Osteoblast (primary cell): ENCODE data around the gene ADCYAP1R1. TPM values are rescaled to one million over a fixed set of nuclear protein-coding genes. Genes with fewer than 3 reads are reported as not detected.
A peak's percentile ranks its signal among the peaks of the same experiment; 100 is the strongest.

Source experiments
- DNase-seq: peaks from one replicate; pipeline ENCODE4 v3.0.0; 2011; ENCODE audit warnings: low spot score, mixed read lengths; ENCODE audit not compliant: insufficient read length; ENCODE audit errors: missing footprints
- H2AFZ ChIP-seq: 2 replicates; pipeline ENCODE4 v1.6.0; 2011; ENCODE audit warnings: mild to moderate bottlenecking, low read length
- H3K27ac ChIP-seq: 2 replicates; pipeline ENCODE4 v1.5.1; 2011; ENCODE audit warnings: mild to moderate bottlenecking, low read depth, low read length, moderate library complexity
- H3K27me3 ChIP-seq: 2 replicates; pipeline ENCODE4 v1.6.0; 2012; ENCODE audit warnings: mild to moderate bottlenecking, control low read depth, inconsistent platforms, low read length, moderate library complexity; ENCODE audit not compliant: insufficient read depth
- H3K36me3 ChIP-seq: 2 replicates; pipeline ENCODE4 v1.5.1; 2011; ENCODE audit warnings: mild to moderate bottlenecking, low read length, control low read depth, moderate library complexity; ENCODE audit not compliant: insufficient read depth
- H3K4me1 ChIP-seq: 2 replicates; pipeline ENCODE4 v1.5.1; 2011; ENCODE audit warnings: mild to moderate bottlenecking, low read length, control low read depth, moderate library complexity; ENCODE audit not compliant: insufficient read depth
- H3K4me2 ChIP-seq: 2 replicates; pipeline ENCODE4 v1.6.0; 2011; ENCODE audit warnings: mild to moderate bottlenecking, low read length; ENCODE audit not compliant: insufficient read depth
- H3K4me3 ChIP-seq: fragments of 200-600 bp; sonication (generic); 3 replicates; pipeline ENCODE4 v1.5.1; 2012; ENCODE audit warnings: mild to moderate bottlenecking, low read length, inconsistent platforms; ENCODE audit not compliant: insufficient read depth
- H3K79me2 ChIP-seq: 2 replicates; pipeline ENCODE4 v1.6.0; 2012; ENCODE audit warnings: mild to moderate bottlenecking, low read length, control low read depth, inconsistent platforms; ENCODE audit not compliant: insufficient read depth
- H3K9me3 ChIP-seq: 2 replicates; pipeline ENCODE4 v1.5.1; 2011; ENCODE audit warnings: low read depth, low read length, control low read depth
- H4K20me1 ChIP-seq: 2 replicates; pipeline ENCODE4 v1.6.0; 2012; ENCODE audit warnings: mild to moderate bottlenecking, low read length, control low read depth; ENCODE audit not compliant: insufficient read depth
- CTCF ChIP-seq: IDR thresholded peaks from 2 replicates; pipeline ENCODE4 v1.5.1; 2011; ENCODE audit warnings: mild to moderate bottlenecking, low read depth, low read length, moderate library complexity; ENCODE audit errors: extremely low read depth
- total RNA-seq: library from RNA; depleted of rRNA; stranded (reverse); fragments of >200 nt; gene quantifications from 2 replicates; pipeline ENCODE4 v1.2.3, GENCODE V29; 2012

Gene ADCYAP1R1
- total RNA-seq, 1 donor, result not detected

- no peak for TF ChIP-seq CTCF
- no peaks in the 10 kb centered on the region for H3K36me3 ChIP-seq
- H3K27me3 ChIP-seq, result peaks cover 20% of the 10 kb centered on the region
- no peak overlapping the region for H3K4me3 ChIP-seq
- no peaks in the 10 kb centered on the region for H4K20me1 ChIP-seq
- no peak overlapping the region for H3K4me2 ChIP-seq
- no peak overlapping the region for H3K27ac ChIP-seq
- no peaks in the 10 kb centered on the region for H3K4me1 ChIP-seq
- H3K9me3 ChIP-seq, result no peaks in the 10 kb centered on the region
- DNase-seq, result no peak
- no peak overlapping the region for H2AFZ ChIP-seq
- H3K79me2 ChIP-seq, result no peaks in the 10 kb centered on the region
Measured at GRCh38 chr7:31006857-31007256, 45.3 kb upstream of the ADCYAP1R1 start.

- Histone ChIP-seq H4K20me1 (no peaks in the 10 kb centered on the region), H3K36me3 (no peaks in the 10 kb centered on the region), H3K9me3 (no peaks in the 10 kb centered on the region), H3K4me3 (no peak overlapping the region), H3K79me2 (no peaks in the 10 kb centered on the region), H3K4me2 (no peak overlapping the region), H3K27ac (no peak overlapping the region), H3K4me1 (no peaks in the 10 kb centered on the region), H2AFZ (no peak overlapping the region), H3K27me3 (peaks cover 20% of the 10 kb centered on the region)
- DNase-seq, result no peak
- TF ChIP-seq CTCF, result no peak
Measured at GRCh38 chr7:31007634-31008033, 44.5 kb upstream of the ADCYAP1R1 start.

GRCh38 chr7:31014826-31015225 lies 37.3 kb upstream of the ADCYAP1R1 start:
- peaks cover 4% of the 10 kb centered on the region for H3K27me3 ChIP-seq
- TF ChIP-seq CTCF, result no peak
- no peaks in the 10 kb centered on the region for H4K20me1 ChIP-seq
- no peaks in the 10 kb centered on the region for H3K9me3 ChIP-seq
- H3K36me3 ChIP-seq, result no peaks in the 10 kb centered on the region
- no peak overlapping the region for H3K4me3 ChIP-seq
- H3K4me1 ChIP-seq, result no peaks in the 10 kb centered on the region
- no peak overlapping the region for H2AFZ ChIP-seq
- no peak for DNase-seq
- H3K4me2 ChIP-seq, result no peak overlapping the region
- H3K79me2 ChIP-seq, result no peaks in the 10 kb centered on the region
- no peak overlapping the region for H3K27ac ChIP-seq

- peak; percentile 55 for DNase-seq
- TF ChIP-seq CTCF, result no peak
- no peaks in the 10 kb centered on the region for H3K36me3 ChIP-seq
Measured at GRCh38 chr7:31017032-31017675, 35.0 kb upstream of the ADCYAP1R1 start.

More at GRCh38 chr7:31017032-31017675, 35.0 kb upstream of the ADCYAP1R1 start:
- Histone ChIP-seq H3K79me2 (no peaks in the 10 kb centered on the region), H3K27ac (no peak overlapping the region), H3K4me1 (no peaks in the 10 kb centered on the region), H3K27me3 (no peaks in the 10 kb centered on the region), H3K9me3 (no peaks in the 10 kb centered on the region), H3K4me3 (no peak overlapping the region), H2AFZ (no peak overlapping the region), H3K4me2 (no peak overlapping the region), H4K20me1 (no peaks in the 10 kb centered on the region)
